Heart left ventricle (tissue), 16 donors: ENCODE data around the gene SAPCD1. TPM values are rescaled to one million over a fixed set of nuclear protein-coding genes. Genes with fewer than 3 reads are reported as not detected.
"Not testable (repeated sequence)": the region's sequence is repeated elsewhere in the genome, so short reads cannot be mapped to it uniquely, and the experiment has no call there.

Source experiments
- ATAC-seq, 4 donors: fragments of 200-7000 bp; cut with Tn5 transposase; one replicate each; pipeline ENCODE4 v1.9.1; 2020 to 2022; ENCODE audit warnings: moderate library complexity in 4 of 4, mild to moderate bottlenecking in 3 of 4, moderate number of reproducible peaks in 1 of 4
- DNase-seq, 5 donors: peaks; one replicate each; pipeline ENCODE4 v3.0.0-alpha.2; 2020
- H3K27ac ChIP-seq, 12 donors: fragments of 200-600 bp; sonication (generic) in 4 of 12; one replicate each; pipeline versions ENCODE4 v1.5.0 to v1.8.0; 2016 to 2022; ENCODE audit warnings: mild to moderate bottlenecking in 2 of 12
- H3K27me3 ChIP-seq, 9 donors: fragments of 200-600 bp; sonication (generic) in 2 of 9; one replicate each; pipeline versions ENCODE4 v1.5.1 to v1.8.0; 2016 to 2022; ENCODE audit warnings: mild to moderate bottlenecking in 3 of 9
- H3K36me3 ChIP-seq, 9 donors: fragments of 200-600 bp; sonication (generic) in 2 of 9; one replicate each; pipeline versions ENCODE4 v1.5.0 to v1.8.0; 2018 to 2022; ENCODE audit warnings: mild to moderate bottlenecking in 2 of 9
- H3K4me1 ChIP-seq, 12 donors: fragments of 200-600 bp; sonication (generic) in 4 of 12; one replicate each; pipeline versions ENCODE4 v1.5.0 to v1.8.0; 2016 to 2022; ENCODE audit warnings: mild to moderate bottlenecking in 3 of 12
- H3K4me3 ChIP-seq, 12 donors: fragments of 200-600 bp; sonication (generic) in 4 of 12; one replicate each; pipeline versions ENCODE4 v1.5.0 to v1.8.0; 2017 to 2022; ENCODE audit warnings: mild to moderate bottlenecking in 9 of 12, moderate library complexity in 4 of 12
- H3K9me3 ChIP-seq, 12 donors: fragments of 200-600 bp; sonication (generic) in 4 of 12; one replicate each; pipeline versions ENCODE4 v1.5.0 to v1.8.0; 2016 to 2022; ENCODE audit warnings: mild to moderate bottlenecking in 1 of 12
- POLR2A ChIP-seq, 2 donors: fragments of 450-650 bp; IDR thresholded peaks; one replicate each; pipeline ENCODE4 v1.6.1; 2017; ENCODE audit warnings: antibody characterized with exemption in 2 of 2, mild to moderate bottlenecking in 2 of 2, moderate library complexity in 2 of 2
- WGBS, 4 donors: extraction: QIAGEN DNeasy Blood & Tissue Kit in 2 of 4; methylation state at CpG; one replicate each; pipeline versions ENCODE4 v1.1.5 to v1.1.7; 2013 to 2018; 5-methylcytosine and 5-hydroxymethylcytosine counted together
- intact Hi-C, 10 donors: fragments of 100-400 bp; cut with DNase I; formaldehyde crosslinking; loops; one replicate each; pipeline versions ENCODE4 v1.11.1 to v1.14.2; 2022
- polyA plus RNA-seq, 2 donors: library from polyadenylated mRNA; stranded (reverse); fragments of 200-250 nt; gene quantifications; one replicate each; pipeline ENCODE4 v1.2.3, GENCODE V29; 2013
- total RNA-seq, 9 donors: library from RNA; depleted of rRNA in 2 of 9; stranded (reverse); fragments of >200 nt in 2 of 9; fragmentation: NEBNext Ultra II Directional in 3 of 9; extraction: Animal tissue kit (Norgen Biotek cat#: 25700) in 3 of 9; gene quantifications; one replicate each; pipeline versions ENCODE4 v1.1.0 to v1.2.4, GENCODE V29; 2016 to 2023
- TF ChIP-seq, protein P1 (sequence below), 12 donors: fragments of 200-600 bp; sonication (generic) in 4 of 12; IDR thresholded peaks; one replicate each; pipeline versions ENCODE4 v1.5.0 to v1.8.0; 2018 to 2022; ENCODE audit warnings: antibody characterized with exemption in 12 of 12, mild to moderate bottlenecking in 5 of 12
- donor health status: ischemic (EF 13 %, LVEDD 7.1; RV severe dilation, severe dysfunction).
- donor health status: healthy with polysubstance abuse.
- donor health status: DM: no; HTN: yes; CAD: no.
- donor health status: DM: no; HTN: no; CAD: no.
- donor health status: ischemic (EF 25% LVEDD 6.9; RV normal size, moderate dysfunction).
- donor health status: ischemic (EF 25% LVEDD 5.7; RV mildly dilated, moderate dysfunction).
- donor health status: healthy.
- donor health status: DM: yes; HTN: yes; CAD: no.
- donor health status: ischemic (EF 35%, LVEDD 5.7; RV mildly dilated, moderate dysfunction).
- donor health status: nonischemic (EF 11% LVEDD 7.7; RV severe dilation, severe dysfunction).
- donor health status: DM: yes; HTN: yes; CAD: no.
- donor health status: PGD.
- donor health status: ischemic (EF 29% LVEDD 5.4; RV normal size, mild dysfunction).
- donor health status: nonischemic (EF 23%, LVEDD 6.1; RV moderate dilation, normal function).

The SAPCD1 gene
- total and polyA plus RNA-seq, 11 donors, result 0.35 to 1.5 (median 0.73) TPM; not detected in 6

DNA sequence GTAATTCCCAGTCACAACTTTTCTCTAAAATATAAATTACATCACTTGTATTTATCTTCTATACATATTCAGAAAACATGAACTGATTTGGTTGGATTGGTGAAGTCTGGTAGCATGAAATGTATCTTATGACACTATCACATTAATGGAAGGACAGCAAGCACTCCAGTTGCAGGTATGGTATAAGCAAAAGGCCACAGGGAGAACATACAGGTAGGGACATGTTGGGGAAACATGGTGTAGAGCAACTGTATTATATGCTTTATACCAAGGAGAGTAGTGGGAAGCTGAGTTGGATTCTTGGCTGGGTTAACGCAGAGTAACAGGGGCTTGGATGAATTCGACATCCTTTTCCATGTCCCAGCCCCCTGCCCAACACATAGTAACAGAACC, 34.5 kb downstream of the SAPCD1 start:
- TF ChIP-seq POLR2A (IDR thresholded peaks at IDR 0.05), result no peak
- TF ChIP-seq, protein P1, sequence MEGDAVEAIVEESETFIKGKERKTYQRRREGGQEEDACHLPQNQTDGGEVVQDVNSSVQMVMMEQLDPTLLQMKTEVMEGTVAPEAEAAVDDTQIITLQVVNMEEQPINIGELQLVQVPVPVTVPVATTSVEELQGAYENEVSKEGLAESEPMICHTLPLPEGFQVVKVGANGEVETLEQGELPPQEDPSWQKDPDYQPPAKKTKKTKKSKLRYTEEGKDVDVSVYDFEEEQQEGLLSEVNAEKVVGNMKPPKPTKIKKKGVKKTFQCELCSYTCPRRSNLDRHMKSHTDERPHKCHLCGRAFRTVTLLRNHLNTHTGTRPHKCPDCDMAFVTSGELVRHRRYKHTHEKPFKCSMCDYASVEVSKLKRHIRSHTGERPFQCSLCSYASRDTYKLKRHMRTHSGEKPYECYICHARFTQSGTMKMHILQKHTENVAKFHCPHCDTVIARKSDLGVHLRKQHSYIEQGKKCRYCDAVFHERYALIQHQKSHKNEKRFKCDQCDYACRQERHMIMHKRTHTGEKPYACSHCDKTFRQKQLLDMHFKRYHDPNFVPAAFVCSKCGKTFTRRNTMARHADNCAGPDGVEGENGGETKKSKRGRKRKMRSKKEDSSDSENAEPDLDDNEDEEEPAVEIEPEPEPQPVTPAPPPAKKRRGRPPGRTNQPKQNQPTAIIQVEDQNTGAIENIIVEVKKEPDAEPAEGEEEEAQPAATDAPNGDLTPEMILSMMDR (IDR thresholded peaks at IDR 0.05), result no peak
- DNase-seq, result no peak
- Histone ChIP-seq H3K27me3 (no peaks in the 10 kb centered on the region), H3K4me3 (no peak overlapping the region), H3K27ac (peak overlapping the region in 4 of 12 donors; percentile 0 to 98 (median 92)), H3K9me3 (no peaks in the 10 kb centered on the region), H3K4me1 (peaks cover 0 to 31% (median 18%) of the 10 kb centered on the region in 12 donors), H3K36me3 (peaks cover 0 to 39% (median 21%) of the 10 kb centered on the region in 9 donors)
- intact Hi-C loops, result loop anchor here in 1 of 10 donors (10.0 kb wide), 1 partner anchor 62 kb away; the partner anchor contains the start of gene CLIC1
- 79 to 98% (median 84%) methylated on average over 2 of the region's 2 CpGs for WGBS, 4 donors
- ATAC-seq, result no peak

DNA sequence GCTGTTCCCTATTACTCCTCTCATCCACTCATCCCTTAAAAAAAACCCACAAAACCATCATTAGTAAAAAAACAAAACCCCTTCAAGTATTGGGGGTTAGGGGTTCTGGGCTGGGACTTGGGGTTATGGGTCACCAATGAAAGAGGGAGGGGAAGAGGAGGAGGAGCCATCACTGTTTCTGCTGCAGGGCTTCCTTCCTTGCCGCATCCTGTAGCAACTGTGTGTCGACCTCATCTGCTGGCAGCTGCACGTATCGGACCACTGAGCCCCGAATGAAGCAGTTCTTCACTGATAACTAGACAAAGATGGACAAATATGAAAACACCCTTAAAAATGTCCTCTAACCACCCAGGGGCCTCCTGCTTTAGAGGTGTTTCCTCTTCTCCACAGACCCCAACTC, 35.1 kb downstream of the SAPCD1 start:
- H3K36me3 ChIP-seq, result peaks cover 0 to 39% (median 21%) of the 10 kb centered on the region in 9 donors
- TF ChIP-seq, protein P1 (IDR thresholded peaks at IDR 0.05), result no peak
- TF ChIP-seq POLR2A (IDR thresholded peaks at IDR 0.05), result no peak
- H3K4me3 ChIP-seq, result no peak overlapping the region
- peak overlapping the region in 3 of 12 donors; percentile 0 to 98 (median 0) for H3K27ac ChIP-seq
- no peaks in the 10 kb centered on the region for H3K9me3 ChIP-seq
- ATAC-seq (no peak), DNase-seq (no peak)
- no peaks in the 10 kb centered on the region for H3K27me3 ChIP-seq
- intact Hi-C loops, result loop anchor here in 1 of 10 donors (10.0 kb wide), 1 partner anchor 63 kb away; the partner anchor contains the start of gene CLIC1
- peaks cover 0 to 31% (median 18%) of the 10 kb centered on the region in 12 donors for H3K4me1 ChIP-seq
- WGBS, 4 donors, result 31 to 65% (median 46%) methylated on average over 5 of the region's 5 CpGs

DNA sequence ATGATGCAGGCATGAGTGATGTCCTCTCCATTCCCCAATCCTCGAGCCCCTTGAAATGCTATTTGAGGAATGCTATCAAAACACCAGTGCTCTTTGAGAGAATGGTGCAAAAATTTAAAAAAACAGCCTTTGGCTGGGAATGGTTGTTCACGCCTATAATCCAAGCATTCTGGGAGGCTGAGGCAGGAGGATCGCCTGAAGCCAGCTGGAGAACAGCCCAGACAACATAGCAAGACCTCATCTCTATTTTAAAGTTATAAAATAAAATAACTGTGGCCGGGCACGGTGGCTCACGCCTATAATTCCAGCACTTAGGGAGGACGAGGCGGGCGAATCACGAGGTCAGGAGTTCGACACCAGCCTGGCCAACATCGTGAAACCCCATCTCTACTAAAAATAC, 37.3 kb downstream of the SAPCD1 start:
- no peak overlapping the region for H3K27ac ChIP-seq
- no peaks in the 10 kb centered on the region for H3K9me3 ChIP-seq
- ATAC-seq (no peak), DNase-seq (no peak)
- peaks cover 0 to 52% (median 24%) of the 10 kb centered on the region in 9 donors for H3K36me3 ChIP-seq
- H3K27me3 ChIP-seq, result no peaks in the 10 kb centered on the region
- H3K4me1 ChIP-seq, result peaks cover 0 to 16% (median 8%) of the 10 kb centered on the region in 12 donors
- intact Hi-C loops, result loop anchor here in 1 of 10 donors (10.0 kb wide), 1 partner anchor 65 kb away; the partner anchor contains the start of gene CLIC1
- 83 to 91% (median 90%) methylated on average over 12 of the region's 12 CpGs for WGBS, 4 donors
- no peak overlapping the region for H3K4me3 ChIP-seq
- no peak for TF ChIP-seq POLR2A (IDR thresholded peaks at IDR 0.05)
- TF ChIP-seq, protein P1 (IDR thresholded peaks at IDR 0.05), result no peak

DNA sequence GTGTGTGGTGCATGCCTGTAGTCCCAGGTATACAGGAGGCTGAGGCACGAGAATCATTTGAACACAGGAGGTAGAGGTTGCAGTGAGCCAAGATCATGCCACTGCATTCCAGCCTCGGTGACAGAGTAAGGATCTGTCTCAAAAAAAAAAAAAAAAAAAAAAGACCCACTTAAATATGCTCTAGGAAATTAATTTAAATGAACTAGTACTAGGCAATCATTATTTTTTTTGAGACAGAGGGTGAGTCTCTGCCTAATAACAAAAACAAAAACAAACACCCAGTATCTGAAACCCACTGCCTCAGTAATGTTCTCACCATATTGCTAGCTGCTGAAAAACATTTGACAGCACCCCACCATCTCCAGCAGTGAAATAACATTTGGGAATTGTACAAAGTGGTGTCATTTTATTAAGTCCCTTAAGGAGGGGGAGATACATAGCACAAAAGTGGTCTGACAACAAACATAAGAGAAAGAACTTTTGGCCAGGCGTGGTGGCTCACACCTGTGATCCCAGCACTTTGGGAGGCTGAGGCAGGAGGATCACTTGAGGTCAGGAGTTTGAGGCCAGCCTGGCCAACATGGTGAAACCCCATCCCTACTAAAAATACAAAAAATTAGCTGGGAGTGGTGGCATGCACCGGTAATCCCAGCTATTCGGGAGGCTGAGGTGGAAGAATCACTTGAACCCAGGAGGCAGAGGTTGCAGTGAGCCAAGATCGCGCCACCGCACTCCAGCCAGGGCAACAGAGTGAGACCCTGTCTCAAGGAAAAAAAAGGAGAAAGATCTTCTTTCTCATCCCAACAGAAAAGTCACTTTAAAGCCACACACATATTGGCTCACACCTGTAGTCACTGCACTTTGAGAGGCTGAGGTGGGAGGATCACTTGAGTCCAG, 38.8 kb downstream of the SAPCD1 start:
- peaks cover 0 to 52% (median 24%) of the 10 kb centered on the region in 9 donors for H3K36me3 ChIP-seq

More for the DNA sequence above, 38.8 kb downstream of the SAPCD1 start:
- H3K27ac ChIP-seq, intact Hi-C loops, ATAC-seq, H3K27me3 ChIP-seq, H3K9me3 ChIP-seq, DNase-seq, H3K4me3 ChIP-seq: not testable (repeated sequence)
- WGBS, 4 donors, result 91 to 97% (median 93%) methylated on average over 8 of the region's 8 CpGs
- peaks cover under 1 to 22% (median 9%) of the 10 kb centered on the region in 12 donors for H3K4me1 ChIP-seq
